HepG2 (cell line): ENCODE results near the gene PSMD5. TPM values are rescaled to one million over a fixed set of nuclear protein-coding genes. Genes with fewer than 3 reads are reported as not detected.

ENCODE experiments used
- BCLAF1 ChIP-seq: fragments of 450-650 bp; IDR thresholded peaks from 2 replicates; pipeline ENCODE4 v1.6.1; 2017; ENCODE audit warnings: mild to moderate bottlenecking
- BRCA1 ChIP-seq: sonication (generic); formaldehyde crosslinking; IDR thresholded peaks from 2 replicates; pipeline ENCODE4 v1.4.0; 2020; ENCODE audit warnings: missing genetic modification reagents
- CBX5 ChIP-seq: sonication (generic); formaldehyde crosslinking; IDR thresholded peaks from 2 replicates; pipeline ENCODE4 v1.4.0; 2020; ENCODE audit warnings: missing genetic modification reagents, borderline replicate concordance
- EHMT2 ChIP-seq: fragments of 200-600 bp; sonication (generic); IDR thresholded peaks from 2 replicates; pipeline ENCODE4 v1.7.0; 2017; ENCODE audit warnings: antibody characterized with exemption, low read depth, low read length, borderline replicate concordance
- IRF2 ChIP-seq: IDR thresholded peaks from 2 replicates; pipeline ENCODE4 v1.6.1; 2018; ENCODE audit warnings: missing genetic modification reagents, missing compliant biosample characterization
- KLF15 ChIP-seq: sonication (generic); formaldehyde crosslinking; IDR thresholded peaks from 2 replicates; pipeline ENCODE4 v1.8.1; 2023; ENCODE audit warnings: borderline replicate concordance, mild to moderate bottlenecking, inconsistent platforms, missing genetic modification reagents, mixed read lengths
- MAFF ChIP-seq: IDR thresholded peaks from 2 replicates; pipeline ENCODE4 v1.6.1; 2011; ENCODE audit warnings: low read depth, low read length, improper control_type of control experiment
- SMAD9 ChIP-seq: sonication (generic); formaldehyde crosslinking; IDR thresholded peaks from 2 replicates; pipeline ENCODE4 v1.5.1; 2020; ENCODE audit warnings: mild to moderate bottlenecking, missing genetic modification reagents
- TFDP2 ChIP-seq: sonication (generic); formaldehyde crosslinking; IDR thresholded peaks from 2 replicates; pipeline ENCODE4 v1.4.0; 2020; ENCODE audit warnings: missing genetic modification reagents
- ZBTB20 ChIP-seq: sonication (generic); formaldehyde crosslinking; IDR thresholded peaks from 2 replicates; pipeline ENCODE4 v1.8.1; 2023; ENCODE audit warnings: missing genetic modification reagents, low read depth, mild to moderate bottlenecking, borderline replicate concordance
- ZNF143 ChIP-seq: sonication (generic); formaldehyde crosslinking; IDR thresholded peaks from 2 replicates; pipeline ENCODE4 v1.4.0; 2020; ENCODE audit warnings: missing genetic modification reagents
- ZNF205 ChIP-seq: IDR thresholded peaks from 2 replicates; pipeline ENCODE4 v1.6.1; 2018; ENCODE audit warnings: missing biosample characterization, missing genetic modification reagents
- ZNF576 ChIP-seq: sonication (generic); formaldehyde crosslinking; IDR thresholded peaks from 2 replicates; pipeline ENCODE4 v1.4.0; 2020; ENCODE audit warnings: mild to moderate bottlenecking, missing genetic modification reagents
- ZNF766 ChIP-seq: sonication (generic); formaldehyde crosslinking; IDR thresholded peaks from 2 replicates; pipeline ENCODE4 v1.5.0; 2020; ENCODE audit warnings: missing genetic modification reagents, borderline replicate concordance
- polyA plus RNA-seq, 8 experiments: library from polyadenylated mRNA; depleted of rRNA in 3 of 8; stranded (reverse) in 7 of 8; unstranded in 1 of 8; fragments of >200 nt; fragmentation: Illumina TruSeq in 4 of 8; extraction: Trizol in 4 of 8; gene quantifications; 2 replicates each; pipeline versions ENCODE4 v1.2.1 to v1.2.3, GENCODE V29; 2011 to 2016; ENCODE audit warnings: low read depth in 4 of 8, missing spikeins in 1 of 8, mixed read lengths in 1 of 8; ENCODE audit not compliant: insufficient read depth in 1 of 8
- total RNA-seq, 5 experiments: library from RNA; depleted of rRNA; stranded (reverse); fragments of >200 nt; fragmentation: Illumina TruSeq; extraction: Trizol; gene quantifications; 2 replicates each; pipeline ENCODE4 v1.2.3, GENCODE V29; 2016; ENCODE audit warnings: low read depth in 1 of 5
- TF ChIP-seq, protein P1 (sequence below): sonication (generic); formaldehyde crosslinking; IDR thresholded peaks from 2 replicates; pipeline ENCODE4 v1.4.0; 2020; ENCODE audit warnings: mild to moderate bottlenecking, low read depth, missing genetic modification reagents
- TF ChIP-seq, protein P2 (sequence below): sonication (generic); formaldehyde crosslinking; IDR thresholded peaks from 2 replicates; pipeline ENCODE4 v1.4.0; 2020; ENCODE audit warnings: missing genetic modification reagents
- TF ChIP-seq, protein P3 (sequence below): sonication (generic); formaldehyde crosslinking; IDR thresholded peaks from 2 replicates; pipeline ENCODE4 v1.4.0; 2020; ENCODE audit warnings: missing genetic modification reagents, mild to moderate bottlenecking, borderline replicate concordance
- TF ChIP-seq, protein P4 (sequence below): sonication (generic); formaldehyde crosslinking; IDR thresholded peaks from 2 replicates; pipeline ENCODE4 v1.5.0; 2020; ENCODE audit warnings: mild to moderate bottlenecking, low read depth, missing genetic modification reagents, borderline replicate concordance

Gene PSMD5
- total and polyA plus RNA-seq, 2 of the 13 experiments (the other 11 are each of a cell fraction or from before 2014, with no cell fraction given): 12.7 to 18.1 TPM

DNA sequence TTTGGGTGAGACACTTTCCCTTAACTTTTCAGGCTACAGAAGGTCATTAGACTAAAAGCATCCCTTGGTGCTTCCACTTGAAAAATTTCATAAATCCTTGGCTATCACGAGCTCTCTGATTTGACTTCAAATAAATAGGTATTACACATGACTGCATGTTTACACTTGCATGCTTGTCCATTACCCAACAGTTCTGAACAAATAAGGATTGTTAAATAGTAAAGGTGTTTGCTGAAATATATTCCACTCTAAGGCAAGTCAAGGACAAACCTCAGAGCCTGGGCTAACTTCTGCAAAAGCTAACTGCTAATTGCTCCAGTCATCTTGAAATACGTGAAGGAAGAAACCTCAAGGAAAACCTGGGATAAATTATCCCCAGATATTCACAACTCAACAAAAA is 64.0 kb downstream of the PSMD5 start (continued):
- no peak for TF ChIP-seq BRCA1 (CRISPR knock-in tag)
- no peak for TF ChIP-seq BCLAF1
- peak; percentile 57; the same call in 1 of the 2 replicates for TF ChIP-seq ZNF205 (CRISPR knock-in tag)
- no peak for TF ChIP-seq ZNF766
- TF ChIP-seq, protein P1, sequence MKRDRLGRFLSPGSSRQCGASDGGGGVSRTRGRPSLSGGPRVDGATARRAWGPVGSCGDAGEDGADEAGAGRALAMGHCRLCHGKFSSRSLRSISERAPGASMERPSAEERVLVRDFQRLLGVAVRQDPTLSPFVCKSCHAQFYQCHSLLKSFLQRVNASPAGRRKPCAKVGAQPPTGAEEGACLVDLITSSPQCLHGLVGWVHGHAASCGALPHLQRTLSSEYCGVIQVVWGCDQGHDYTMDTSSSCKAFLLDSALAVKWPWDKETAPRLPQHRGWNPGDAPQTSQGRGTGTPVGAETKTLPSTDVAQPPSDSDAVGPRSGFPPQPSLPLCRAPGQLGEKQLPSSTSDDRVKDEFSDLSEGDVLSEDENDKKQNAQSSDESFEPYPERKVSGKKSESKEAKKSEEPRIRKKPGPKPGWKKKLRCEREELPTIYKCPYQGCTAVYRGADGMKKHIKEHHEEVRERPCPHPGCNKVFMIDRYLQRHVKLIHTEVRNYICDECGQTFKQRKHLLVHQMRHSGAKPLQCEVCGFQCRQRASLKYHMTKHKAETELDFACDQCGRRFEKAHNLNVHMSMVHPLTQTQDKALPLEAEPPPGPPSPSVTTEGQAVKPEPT (CRISPR knock-in tag): no peak
- no peak for TF ChIP-seq SMAD9 (CRISPR knock-in tag)
- TF ChIP-seq EHMT2: no peak
- TF ChIP-seq ZBTB20 (CRISPR knock-in tag): no peak
- TF ChIP-seq MAFF: no peak
- TF ChIP-seq, protein P2, sequence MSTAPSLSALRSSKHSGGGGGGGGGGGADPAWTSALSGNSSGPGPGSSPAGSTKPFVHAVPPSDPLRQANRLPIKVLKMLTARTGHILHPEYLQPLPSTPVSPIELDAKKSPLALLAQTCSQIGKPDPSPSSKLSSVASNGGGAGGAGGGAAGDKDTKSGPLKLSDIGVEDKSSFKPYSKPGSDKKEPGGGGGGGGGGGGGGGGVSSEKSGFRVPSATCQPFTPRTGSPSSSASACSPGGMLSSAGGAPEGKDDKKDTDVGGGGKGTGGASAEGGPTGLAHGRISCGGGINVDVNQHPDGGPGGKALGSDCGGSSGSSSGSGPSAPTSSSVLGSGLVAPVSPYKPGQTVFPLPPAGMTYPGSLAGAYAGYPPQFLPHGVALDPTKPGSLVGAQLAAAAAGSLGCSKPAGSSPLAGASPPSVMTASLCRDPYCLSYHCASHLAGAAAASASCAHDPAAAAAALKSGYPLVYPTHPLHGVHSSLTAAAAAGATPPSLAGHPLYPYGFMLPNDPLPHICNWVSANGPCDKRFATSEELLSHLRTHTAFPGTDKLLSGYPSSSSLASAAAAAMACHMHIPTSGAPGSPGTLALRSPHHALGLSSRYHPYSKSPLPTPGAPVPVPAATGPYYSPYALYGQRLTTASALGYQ (CRISPR knock-in tag): no peak
- no peak for TF ChIP-seq ZNF143 (CRISPR knock-in tag)
- TF ChIP-seq ZNF576 (CRISPR knock-in tag): no peak
- TF ChIP-seq, protein P3, sequence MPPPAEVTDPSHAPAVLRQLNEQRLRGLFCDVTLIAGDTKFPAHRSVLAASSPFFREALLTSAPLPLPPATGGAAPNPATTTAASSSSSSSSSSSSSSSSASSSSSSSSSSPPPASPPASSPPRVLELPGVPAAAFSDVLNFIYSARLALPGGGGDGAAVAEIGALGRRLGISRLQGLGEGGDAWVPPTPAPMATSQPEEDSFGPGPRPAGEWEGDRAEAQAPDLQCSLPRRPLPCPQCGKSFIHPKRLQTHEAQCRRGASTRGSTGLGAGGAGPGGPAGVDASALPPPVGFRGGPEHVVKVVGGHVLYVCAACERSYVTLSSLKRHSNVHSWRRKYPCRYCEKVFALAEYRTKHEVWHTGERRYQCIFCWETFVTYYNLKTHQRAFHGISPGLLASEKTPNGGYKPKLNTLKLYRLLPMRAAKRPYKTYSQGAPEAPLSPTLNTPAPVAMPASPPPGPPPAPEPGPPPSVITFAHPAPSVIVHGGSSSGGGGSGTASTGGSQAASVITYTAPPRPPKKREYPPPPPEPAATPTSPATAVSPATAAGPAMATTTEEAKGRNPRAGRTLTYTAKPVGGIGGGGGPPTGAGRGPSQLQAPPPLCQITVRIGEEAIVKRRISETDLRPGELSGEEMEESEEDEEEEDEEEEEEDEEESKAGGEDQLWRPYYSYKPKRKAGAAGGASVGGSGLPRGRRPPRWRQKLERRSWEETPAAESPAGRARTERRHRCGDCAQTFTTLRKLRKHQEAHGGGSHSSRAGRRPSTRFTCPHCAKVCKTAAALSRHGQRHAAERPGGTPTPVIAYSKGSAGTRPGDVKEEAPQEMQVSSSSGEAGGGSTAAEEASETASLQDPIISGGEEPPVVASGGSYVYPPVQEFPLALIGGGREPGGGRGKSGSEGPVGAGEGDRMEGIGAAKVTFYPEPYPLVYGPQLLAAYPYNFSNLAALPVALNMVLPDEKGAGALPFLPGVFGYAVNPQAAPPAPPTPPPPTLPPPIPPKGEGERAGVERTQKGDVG (CRISPR knock-in tag): no peak
- TF ChIP-seq, protein P4, sequence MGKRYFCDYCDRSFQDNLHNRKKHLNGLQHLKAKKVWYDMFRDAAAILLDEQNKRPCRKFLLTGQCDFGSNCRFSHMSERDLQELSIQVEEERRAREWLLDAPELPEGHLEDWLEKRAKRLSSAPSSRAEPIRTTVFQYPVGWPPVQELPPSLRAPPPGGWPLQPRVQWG (CRISPR knock-in tag): no peak
- no peak for TF ChIP-seq KLF15 (CRISPR knock-in tag)
- TF ChIP-seq IRF2 (CRISPR knock-in tag): peak; percentile 53; the same call in 1 of the 2 replicates
- TF ChIP-seq TFDP2 (CRISPR knock-in tag): no peak
- no peak for TF ChIP-seq CBX5 (CRISPR knock-in tag)
